Measurements from ENCODE around the gene PLEKHA1. TPM values are rescaled to one million over a fixed set of nuclear protein-coding genes. Genes with fewer than 3 reads are reported as not detected.

Gene PLEKHA1
- 100 to 1,000 TPM in 1 of 4 donors, 10 to 100 TPM in 3; 83.6 to 123 (median 87.5) TPM for polyA plus RNA-seq (ENCODE audit: insufficient read length in 4 of 4)

GRCh38 chr10:122374237-122374858 is at the start of gene PLEKHA1:
PLEKHA1 (plus strand) TSS chr10:122374708; CDS start chr10:122393201, 18,493 bp downstream.
- DNase-seq (ENCODE audit: low read depth in 4 of 4, low spot score in 2 of 4): peak; percentile 74 to 89 (median 82)

GRCh38 chr10:122325235-122325634 is 49.3 kb upstream of the PLEKHA1 start:
- DNase-seq (ENCODE audit: low read depth in 4 of 4, low spot score in 2 of 4): no peak

GRCh38 chr10:122326385-122326784 is 48.1 kb upstream of the PLEKHA1 start:
- no peak for DNase-seq (ENCODE audit: low read depth in 4 of 4, low spot score in 2 of 4)

GRCh38 chr10:122326806-122327205 is 47.7 kb upstream of the PLEKHA1 start:
- no peak for DNase-seq (ENCODE audit: low read depth in 4 of 4, low spot score in 2 of 4)

GRCh38 chr10:122327237-122328206 is 47.0 kb upstream of the PLEKHA1 start:
- DNase-seq (ENCODE audit: low read depth in 4 of 4, low spot score in 2 of 4): no peak

GRCh38 chr10:122328676-122329075 is 45.8 kb upstream of the PLEKHA1 start:
- DNase-seq (ENCODE audit: low read depth in 4 of 4, low spot score in 2 of 4): no peak

GRCh38 chr10:122329416-122329815 is 45.1 kb upstream of the PLEKHA1 start:
- DNase-seq (ENCODE audit: low read depth in 4 of 4, low spot score in 2 of 4): no peak

GRCh38 chr10:122331100-122331499 is 43.4 kb upstream of the PLEKHA1 start:
- DNase-seq (ENCODE audit: low read depth in 4 of 4, low spot score in 2 of 4): no peak

- DNase-seq (ENCODE audit: low read depth in 4 of 4, low spot score in 2 of 4): no peak
Observed at GRCh38 chr10:122331615-122332446, 42.7 kb upstream of the PLEKHA1 start.

- no peak for DNase-seq (ENCODE audit: low read depth in 4 of 4, low spot score in 2 of 4)
Observed at GRCh38 chr10:122333037-122333436, 41.5 kb upstream of the PLEKHA1 start.

- DNase-seq (ENCODE audit: low read depth in 4 of 4, low spot score in 2 of 4): no peak
Observed at GRCh38 chr10:122336332-122336731, 38.2 kb upstream of the PLEKHA1 start.

GRCh38 chr10:122336961-122337360 is 37.5 kb upstream of the PLEKHA1 start:
- DNase-seq (ENCODE audit: low read depth in 4 of 4, low spot score in 2 of 4): no peak

GRCh38 chr10:122338609-122339441 is 35.7 kb upstream of the PLEKHA1 start:
- no peak for DNase-seq (ENCODE audit: low read depth in 4 of 4, low spot score in 2 of 4)

- no peak for DNase-seq (ENCODE audit: low read depth in 4 of 4, low spot score in 2 of 4)
Observed at GRCh38 chr10:122341141-122341810, 33.2 kb upstream of the PLEKHA1 start.

GRCh38 chr10:122342293-122343134 is 32.0 kb upstream of the PLEKHA1 start:
- no peak for DNase-seq (ENCODE audit: low read depth in 4 of 4, low spot score in 2 of 4)

- no peak for DNase-seq (ENCODE audit: low read depth in 4 of 4, low spot score in 2 of 4)
Observed at GRCh38 chr10:122343135-122343800, 31.2 kb upstream of the PLEKHA1 start.

GRCh38 chr10:122343936-122344335 is 30.6 kb upstream of the PLEKHA1 start:
- DNase-seq (ENCODE audit: low read depth in 4 of 4, low spot score in 2 of 4): no peak

- DNase-seq (ENCODE audit: low read depth in 4 of 4, low spot score in 2 of 4): no peak
Observed at GRCh38 chr10:122344741-122345258, 29.7 kb upstream of the PLEKHA1 start.
